Right lobe of liver (tissue), 6 donors: ENCODE results near the gene COQ5. TPM values are rescaled to one million over a fixed set of nuclear protein-coding genes. Genes with fewer than 3 reads are reported as not detected.

ENCODE experiments used
- ATAC-seq, 4 donors: fragments of 200-7000 bp; cut with Tn5 transposase; one replicate each; pipeline ENCODE4 v1.9.1; 2020; ENCODE audit warnings: mild to moderate bottlenecking in 4 of 4, moderate library complexity in 4 of 4
- DNase-seq, 3 donors: peaks; one replicate each; pipeline ENCODE4 v3.0.0-alpha.2; 2020
- H3K27ac ChIP-seq, 3 donors: fragments of 200-600 bp; one replicate each; pipeline ENCODE4 v1.8.0; 2022
- H3K27me3 ChIP-seq, 2 donors: fragments of 200-600 bp; one replicate each; pipeline ENCODE4 v1.8.0; 2022
- H3K36me3 ChIP-seq, 4 donors: fragments of 200-600 bp; sonication (generic) in 1 of 4; one replicate each; pipeline versions ENCODE4 v1.5.1 to v1.8.0; 2017 to 2022; ENCODE audit warnings: control low read depth in 1 of 4
- H3K4me1 ChIP-seq, 4 donors: fragments of 200-600 bp; sonication (generic) in 1 of 4; one replicate each; pipeline versions ENCODE4 v1.5.1 to v1.8.0; 2017 to 2022; ENCODE audit warnings: control low read depth in 1 of 4
- H3K4me3 ChIP-seq, 3 donors: fragments of 200-600 bp; one replicate each; pipeline ENCODE4 v1.8.0; 2022
- H3K9me3 ChIP-seq, 4 donors: fragments of 200-600 bp; sonication (generic) in 1 of 4; one replicate each; pipeline versions ENCODE4 v1.5.1 to v1.8.0; 2017 to 2022; ENCODE audit warnings: control low read depth in 1 of 4
- POLR2A ChIP-seq: fragments of 450-650 bp; IDR thresholded peaks from one replicate; pipeline ENCODE4 v1.6.1; 2017; ENCODE audit warnings: antibody characterized with exemption, mild to moderate bottlenecking
- WGBS: methylation state at CpG from one replicate; pipeline ENCODE4 v1.1.6; 2018; ENCODE audit warnings: low coverage, low lambda C conversion rate; ENCODE audit not compliant: insufficient coverage; ENCODE audit errors: missing lambda C conversion rate; 5-methylcytosine and 5-hydroxymethylcytosine counted together
- intact Hi-C, 2 donors: fragments of 100-400 bp; cut with DNase I; formaldehyde crosslinking; loops; one replicate each; pipeline versions ENCODE4 v1.11.2 to v1.14.1; 2022
- total RNA-seq, 6 experiments: library from RNA; depleted of rRNA in 2 of 6; stranded (reverse); fragments of >200 nt in 2 of 6; fragmentation: NEBNext Ultra II Directional in 3 of 6; extraction: Animal tissue kit (Norgen Biotek cat#: 25700) in 3 of 6; gene quantifications; one replicate each; pipeline versions ENCODE4 v1.1.0 to v1.2.4, GENCODE V29; 2016 to 2023
- TF ChIP-seq, protein P1 (sequence below), 4 donors: fragments of 200-600 bp in 3 of 4; fragments of 450-650 bp in 1 of 4; IDR thresholded peaks; one replicate each; pipeline versions ENCODE4 v1.5.1 to v1.8.0; 2016 to 2022; ENCODE audit warnings: antibody characterized with exemption in 4 of 4, mild to moderate bottlenecking in 2 of 4
- donor health status: DM: no; HTN: yes; CAD: no.
- donor health status: DM: no; HTN: no; CAD: no.
- donor health status: DM: no; HTN: no; CAD: no.
- donor health status: DM: no; HTN: yes; CAD: no.
- donor health status: DM: no; HTN: yes; CAD: no.

COQ5 gene
- total RNA-seq, 6 experiments from 2014 or later: 21.6 to 37.9 (median 31.0) TPM

DNA sequence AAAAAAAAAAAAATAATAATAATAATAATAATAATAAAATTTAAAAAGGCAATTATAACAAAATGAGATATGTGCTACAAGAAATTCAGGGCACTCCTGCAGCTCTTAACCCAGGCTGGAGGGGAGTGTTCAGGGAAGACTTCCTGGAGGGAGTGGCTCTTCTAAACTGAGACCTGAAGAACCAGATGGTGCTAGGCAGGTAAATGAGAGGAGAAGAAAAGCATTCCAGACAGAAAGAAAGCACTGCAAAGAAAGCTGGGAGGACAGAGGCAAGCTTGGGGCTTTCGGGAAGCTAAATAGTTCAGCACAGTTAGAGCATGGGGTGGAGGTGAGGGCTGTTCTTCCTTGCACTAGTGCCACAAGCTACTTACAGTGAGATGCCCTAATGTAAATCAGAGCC, 49.5 kb downstream of the COQ5 start:
- TF ChIP-seq POLR2A: no peak
- TF ChIP-seq, protein P1, sequence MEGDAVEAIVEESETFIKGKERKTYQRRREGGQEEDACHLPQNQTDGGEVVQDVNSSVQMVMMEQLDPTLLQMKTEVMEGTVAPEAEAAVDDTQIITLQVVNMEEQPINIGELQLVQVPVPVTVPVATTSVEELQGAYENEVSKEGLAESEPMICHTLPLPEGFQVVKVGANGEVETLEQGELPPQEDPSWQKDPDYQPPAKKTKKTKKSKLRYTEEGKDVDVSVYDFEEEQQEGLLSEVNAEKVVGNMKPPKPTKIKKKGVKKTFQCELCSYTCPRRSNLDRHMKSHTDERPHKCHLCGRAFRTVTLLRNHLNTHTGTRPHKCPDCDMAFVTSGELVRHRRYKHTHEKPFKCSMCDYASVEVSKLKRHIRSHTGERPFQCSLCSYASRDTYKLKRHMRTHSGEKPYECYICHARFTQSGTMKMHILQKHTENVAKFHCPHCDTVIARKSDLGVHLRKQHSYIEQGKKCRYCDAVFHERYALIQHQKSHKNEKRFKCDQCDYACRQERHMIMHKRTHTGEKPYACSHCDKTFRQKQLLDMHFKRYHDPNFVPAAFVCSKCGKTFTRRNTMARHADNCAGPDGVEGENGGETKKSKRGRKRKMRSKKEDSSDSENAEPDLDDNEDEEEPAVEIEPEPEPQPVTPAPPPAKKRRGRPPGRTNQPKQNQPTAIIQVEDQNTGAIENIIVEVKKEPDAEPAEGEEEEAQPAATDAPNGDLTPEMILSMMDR (IDR thresholded peaks at IDR 0.05): no peak
- Histone ChIP-seq H3K9me3 (no peaks in the 10 kb centered on the region), H3K4me1 (no peaks in the 10 kb centered on the region), H3K36me3 (no peaks in the 10 kb centered on the region), H3K27me3 (no peaks in the 10 kb centered on the region), H3K27ac (no peak overlapping the region), H3K4me3 (no peak overlapping the region)
- ATAC-seq (no peak), DNase-seq (no peak)
- intact Hi-C loops: no loop called here
- 100% methylated on average over 1 of the region's 1 CpG for WGBS

GRCh38 chr12:120475643-120476042, 53.3 kb downstream of the COQ5 start:
- intact Hi-C loops: no loop called here
- H3K27me3 ChIP-seq: no peaks in the 10 kb centered on the region
- no peak overlapping the region for H3K4me3 ChIP-seq
- whole genome bisulfite sequencing: 88% methylated on average over 1 of the region's 1 CpG
- no peaks in the 10 kb centered on the region for H3K36me3 ChIP-seq
- no peak for ATAC-seq
- H3K27ac ChIP-seq: no peak overlapping the region
- H3K4me1 ChIP-seq: peaks cover 0 to 8% (median 0%) of the 10 kb centered on the region in 4 donors
- no peaks in the 10 kb centered on the region for H3K9me3 ChIP-seq
- DNase-seq: no peak
- TF ChIP-seq, protein P1 (IDR thresholded peaks at IDR 0.05): no peak
- no peak for TF ChIP-seq POLR2A

GRCh38 chr12:120474616-120474960, 54.4 kb downstream of the COQ5 start:
- intact Hi-C loops: no loop called here
- Histone ChIP-seq H3K36me3 (no peaks in the 10 kb centered on the region), H3K4me1 (peaks cover 0 to 13% (median 0%) of the 10 kb centered on the region in 4 donors), H3K9me3 (no peaks in the 10 kb centered on the region), H3K27me3 (no peaks in the 10 kb centered on the region), H3K27ac (no peak overlapping the region), H3K4me3 (no peak overlapping the region)
- ATAC-seq (peak in 1 of 4 donors; percentile 46), DNase-seq (peak in 1 of 3 donors; percentile 27)
- whole genome bisulfite sequencing: 20% methylated on average over 2 of the region's 2 CpGs
- no peak for TF ChIP-seq POLR2A
- TF ChIP-seq, protein P1 (IDR thresholded peaks at IDR 0.05): no peak

- H3K4me1 ChIP-seq: peaks cover 0 to 13% (median 0%) of the 10 kb centered on the region in 4 donors
- no peak for DNase-seq
- intact Hi-C loops: no loop called here
- ATAC-seq: no peak
- no peaks in the 10 kb centered on the region for H3K36me3 ChIP-seq
- WGBS: 74% methylated on average over 4 of the region's 6 CpGs
- H3K27me3 ChIP-seq: no peaks in the 10 kb centered on the region
- TF ChIP-seq, protein P1 (IDR thresholded peaks at IDR 0.05): no peak
- TF ChIP-seq POLR2A: no peak
- H3K4me3 ChIP-seq: no peak overlapping the region
- H3K27ac ChIP-seq: no peak overlapping the region
- H3K9me3 ChIP-seq: no peaks in the 10 kb centered on the region
Measured at GRCh38 chr12:120473807-120474615, 54.9 kb downstream of the COQ5 start.
